HCT116 (cell line): Measurements from ENCODE around the gene PEX11A. TPM values are rescaled to one million over a fixed set of nuclear protein-coding genes. Genes with fewer than 3 reads are reported as not detected.

Experiments used
- ATAC-seq: fragments of 200-7000 bp; cut with Tn5 transposase; 2 replicates; pipeline ENCODE4 v1.9.1; 2020; ENCODE audit warnings: mild to moderate bottlenecking, moderate library complexity
- BruUV-seq: library from RNA; stranded (reverse); fragments of 400-500 nt; replicated peaks from 2 replicates; lab custom pipeline; 2021; lab: Mats Ljungman, UMichigan
- CTCF ChIA-PET: fragments of 300-600 bp; sonication (Branson Sonifier 250); formaldehyde crosslinking; loops from one replicate; lab custom pipeline; 2021; ENCODE audit warnings: antibody characterized with exemption; lab: Charles Lee
- POLR2A ChIA-PET: fragments of 300-600, 350-600 bp; sonication (Branson Sonifier 250); formaldehyde crosslinking; loops from one replicate; lab custom pipeline; 2021; ENCODE audit warnings: antibody characterized with exemption; lab: Charles Lee
- RAD21 ChIA-PET, 2 experiments: fragments of 300-600 bp; sonication (Branson Sonifier 250); formaldehyde crosslinking; loops; one replicate each; lab custom pipeline; 2023; ENCODE audit warnings: low total read pairs in 2 of 2; ENCODE audit not compliant: uncharacterized antibody in 2 of 2, unreplicated experiment in 2 of 2, low non-redundant PET in 1 of 2; lab: Charles Lee
- DNase-seq: peaks from one replicate; pipeline ENCODE4 v3.0.0-alpha.2; 2010; ENCODE audit warnings: low read depth, low spot score
- H2AFZ ChIP-seq: fragments of 200-600 bp; shearing (Covaris generic), sonication (generic); 2 replicates; pipeline ENCODE4 v1.6.1; 2017; ENCODE audit warnings: low read depth, mixed run types, mixed read lengths, antibody characterized with exemption, low read length; ENCODE audit not compliant: poor library complexity, severe bottlenecking
- H3K27ac ChIP-seq: 2 replicates; pipeline ENCODE4 v1.5.1; 2012; ENCODE audit warnings: low read depth, low read length
- H3K27me3 ChIP-seq: fragments of 200-600 bp; sonication (generic); 2 replicates; pipeline ENCODE4 v1.6.1; 2016; ENCODE audit warnings: mixed run types, low read length, mixed read lengths; ENCODE audit not compliant: insufficient read depth
- H3K36me3 ChIP-seq, 2 experiments: fragments of 200-500 bp in 1 of 2; fragments of 200-600 bp in 1 of 2; sonication (Bioruptor generic) in 1 of 2; sonication (generic) in 1 of 2; 2 replicates each; pipeline versions ENCODE4 v1.5.1 to v1.6.1; 2014 to 2016; ENCODE audit warnings: low read length in 2 of 2, inconsistent platforms in 1 of 2, mixed read lengths in 1 of 2, mixed run types in 1 of 2; ENCODE audit not compliant: insufficient read depth in 2 of 2, control insufficient read depth in 1 of 2
- H3K4me1 ChIP-seq, 2 experiments: fragments of 200-600 bp in 1 of 2; sonication (generic) in 1 of 2; 2 replicates each; pipeline versions ENCODE4 v1.5.1 to v1.6.1; 2012 to 2017; ENCODE audit warnings: low read length in 2 of 2, inconsistent platforms in 1 of 2, mild to moderate bottlenecking in 1 of 2, mixed read lengths in 1 of 2, mixed run types in 1 of 2, moderate library complexity in 1 of 2; ENCODE audit not compliant: insufficient read depth in 2 of 2, control insufficient read depth in 1 of 2
- H3K4me2 ChIP-seq: fragments of 200-600 bp; sonication (generic); 2 replicates; pipeline ENCODE4 v1.6.1; 2017; ENCODE audit warnings: mixed run types, low read length, mixed read lengths
- H3K4me3 ChIP-seq, 2 experiments: fragments of 200-600 bp in 1 of 2; sonication (generic) in 1 of 2; replicated peaks in 1 of 2; 2 replicates each; pipeline ENCODE4 v1.5.1; 2011 to 2016; ENCODE audit warnings: low read length in 2 of 2, control low read depth in 1 of 2, low read depth in 1 of 2, mild to moderate bottlenecking in 1 of 2, mixed read lengths in 1 of 2, mixed run types in 1 of 2
- H3K79me2 ChIP-seq: fragments of 200-600 bp; sonication (generic); 2 replicates; pipeline ENCODE4 v1.6.1; 2017; ENCODE audit warnings: mild to moderate bottlenecking, mixed run types, low read length, moderate library complexity, mixed read lengths; ENCODE audit not compliant: insufficient read depth
- H3K9ac ChIP-seq: fragments of 200-600 bp; sonication (generic); 2 replicates; pipeline ENCODE4 v1.6.1; 2016; ENCODE audit warnings: low read length, mixed read lengths
- H3K9me2 ChIP-seq: fragments of 200-600 bp; sonication (generic), shearing (Covaris generic); 2 replicates; pipeline ENCODE4 v1.6.1; 2017; ENCODE audit warnings: mixed run types, mild to moderate bottlenecking, moderate library complexity; ENCODE audit not compliant: insufficient read depth
- H3K9me3 ChIP-seq, 2 experiments: fragments of 200-500 bp in 1 of 2; fragments of 200-600 bp in 1 of 2; sonication (Bioruptor generic) in 1 of 2; sonication (generic) in 1 of 2; 2 replicates each; pipeline ENCODE4 v1.6.1; 2014 to 2017; ENCODE audit warnings: low read length in 2 of 2, mixed read lengths in 2 of 2, inconsistent platforms in 1 of 2, low read depth in 1 of 2, mild to moderate bottlenecking in 1 of 2, mixed run types in 1 of 2, moderate library complexity in 1 of 2; ENCODE audit not compliant: control insufficient read depth in 1 of 2, insufficient read depth in 1 of 2
- H4K20me1 ChIP-seq: fragments of 200-600 bp; sonication (generic), shearing (Covaris generic); 2 replicates; pipeline ENCODE4 v1.6.1; 2017; ENCODE audit warnings: mixed run types, mild to moderate bottlenecking, moderate library complexity; ENCODE audit not compliant: insufficient read depth
- ATF3 ChIP-seq: IDR thresholded peaks from 2 replicates; pipeline ENCODE4 v1.6.1; 2012
- EGR1 ChIP-seq: IDR thresholded peaks from 2 replicates; pipeline ENCODE4 v1.6.1; 2012; ENCODE audit warnings: low read depth
- POLR2A ChIP-seq: IDR thresholded peaks from 2 replicates; pipeline ENCODE4 v1.7.0; 2011; ENCODE audit warnings: borderline replicate concordance; ENCODE audit not compliant: insufficient read depth, insufficient read length; ENCODE audit errors: extremely low read depth
- SRF ChIP-seq: IDR thresholded peaks from 2 replicates; pipeline ENCODE4 v1.6.1; 2012; ENCODE audit warnings: low read depth
- ZFX ChIP-seq: fragments of 450-650 bp; IDR thresholded peaks from 2 replicates; pipeline ENCODE4 v1.6.1; 2017
- intact Hi-C: fragments of 100-400 bp; cut with micrococcal nuclease; formaldehyde crosslinking; loops from 2 replicates; pipeline ENCODE4 v1.10.0; 2022
- total RNA-seq: library from RNA; stranded (reverse); gene quantifications from one replicate; pipeline ENCODE4 v1.2.1, GENCODE V29; 2021; ENCODE audit not compliant: unreplicated experiment
- TF ChIP-seq, protein P1 (sequence below): IDR thresholded peaks from 2 replicates; pipeline ENCODE4 v1.6.1; 2011; ENCODE audit warnings: mild to moderate bottlenecking, low read length, moderate library complexity; ENCODE audit not compliant: insufficient replicate concordance; ENCODE audit errors: extremely low read depth
- TF ChIP-seq, protein P2 (sequence below): IDR thresholded peaks from 2 replicates; pipeline ENCODE4 v1.6.1; 2012; ENCODE audit warnings: low read depth

Gene PEX11A
- total RNA-seq, 1 experiment from 2014 or later, result 7.1 TPM

- DNase-seq, result no peak
- Histone ChIP-seq H3K9me3 (no peaks in the 10 kb centered on the region), H3K9me2 (no peaks in the 10 kb centered on the region), H2AFZ (no peak overlapping the region), H3K27ac (no peak overlapping the region), H3K36me3 (no peaks in the 10 kb centered on the region), H3K4me3 (no peak overlapping the region), H3K9ac (no peak overlapping the region), H3K4me2 (no peak overlapping the region), H3K27me3 (no peaks in the 10 kb centered on the region), H4K20me1 (no peaks in the 10 kb centered on the region), H3K4me1 (peaks cover 7 to 13% of the 10 kb centered on the region in 2 experiments), H3K79me2 (no peaks in the 10 kb centered on the region)
- BruUV-seq, result no TSS peak
- ChIA-PET CTCF (no interaction called here), POLR2A (no interaction called here), RAD21 (no interaction called here)
- TF ChIP-seq, protein P1, sequence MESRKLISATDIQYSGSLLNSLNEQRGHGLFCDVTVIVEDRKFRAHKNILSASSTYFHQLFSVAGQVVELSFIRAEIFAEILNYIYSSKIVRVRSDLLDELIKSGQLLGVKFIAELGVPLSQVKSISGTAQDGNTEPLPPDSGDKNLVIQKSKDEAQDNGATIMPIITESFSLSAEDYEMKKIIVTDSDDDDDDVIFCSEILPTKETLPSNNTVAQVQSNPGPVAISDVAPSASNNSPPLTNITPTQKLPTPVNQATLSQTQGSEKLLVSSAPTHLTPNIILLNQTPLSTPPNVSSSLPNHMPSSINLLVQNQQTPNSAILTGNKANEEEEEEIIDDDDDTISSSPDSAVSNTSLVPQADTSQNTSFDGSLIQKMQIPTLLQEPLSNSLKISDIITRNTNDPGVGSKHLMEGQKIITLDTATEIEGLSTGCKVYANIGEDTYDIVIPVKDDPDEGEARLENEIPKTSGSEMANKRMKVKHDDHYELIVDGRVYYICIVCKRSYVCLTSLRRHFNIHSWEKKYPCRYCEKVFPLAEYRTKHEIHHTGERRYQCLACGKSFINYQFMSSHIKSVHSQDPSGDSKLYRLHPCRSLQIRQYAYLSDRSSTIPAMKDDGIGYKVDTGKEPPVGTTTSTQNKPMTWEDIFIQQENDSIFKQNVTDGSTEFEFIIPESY, result no peak
- TF ChIP-seq ZFX (no peak), EGR1 (no peak), ATF3 (no peak)
- intact Hi-C loops, result no loop called here
- ATAC-seq, result no peak
Measured at GRCh38 chr15:89693696-89694095, 3.1 kb upstream of the PEX11A start.

DNA sequence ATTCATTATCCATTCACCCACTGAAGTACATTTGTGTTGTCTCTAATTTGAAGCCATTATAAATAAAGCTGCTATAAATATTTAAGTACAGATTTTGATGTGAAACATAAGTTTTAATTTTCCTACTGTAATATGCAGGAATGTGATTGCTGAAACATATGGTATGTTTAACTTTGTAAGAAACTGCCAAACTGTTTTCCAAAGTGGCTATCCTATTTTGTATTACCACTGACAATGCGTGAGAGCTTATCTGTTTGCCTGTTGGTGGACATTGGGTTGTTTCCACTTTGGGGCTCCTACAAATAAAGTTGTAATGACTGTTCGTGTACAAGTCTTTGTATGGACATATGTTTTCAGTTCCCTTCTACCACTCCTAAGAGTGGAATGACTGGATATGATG is 2.5 kb upstream of the PEX11A start:
- intact Hi-C loops, result no loop called here
- Histone ChIP-seq H3K9me2 (no peaks in the 10 kb centered on the region), H3K4me2 (no peak overlapping the region), H3K36me3 (no peaks in the 10 kb centered on the region), H3K4me1 (peaks cover 7 to 13% of the 10 kb centered on the region in 2 experiments), H3K79me2 (no peaks in the 10 kb centered on the region), H4K20me1 (no peaks in the 10 kb centered on the region), H3K27me3 (no peaks in the 10 kb centered on the region), H2AFZ (no peak overlapping the region), H3K9ac (no peak overlapping the region), H3K9me3 (no peaks in the 10 kb centered on the region), H3K4me3 (no peak overlapping the region), H3K27ac (no peak overlapping the region)
- CTCF ChIA-PET, result no interaction called here
- TF ChIP-seq ATF3, result no peak
- TF ChIP-seq SRF, result no peak
- TF ChIP-seq, protein P2, sequence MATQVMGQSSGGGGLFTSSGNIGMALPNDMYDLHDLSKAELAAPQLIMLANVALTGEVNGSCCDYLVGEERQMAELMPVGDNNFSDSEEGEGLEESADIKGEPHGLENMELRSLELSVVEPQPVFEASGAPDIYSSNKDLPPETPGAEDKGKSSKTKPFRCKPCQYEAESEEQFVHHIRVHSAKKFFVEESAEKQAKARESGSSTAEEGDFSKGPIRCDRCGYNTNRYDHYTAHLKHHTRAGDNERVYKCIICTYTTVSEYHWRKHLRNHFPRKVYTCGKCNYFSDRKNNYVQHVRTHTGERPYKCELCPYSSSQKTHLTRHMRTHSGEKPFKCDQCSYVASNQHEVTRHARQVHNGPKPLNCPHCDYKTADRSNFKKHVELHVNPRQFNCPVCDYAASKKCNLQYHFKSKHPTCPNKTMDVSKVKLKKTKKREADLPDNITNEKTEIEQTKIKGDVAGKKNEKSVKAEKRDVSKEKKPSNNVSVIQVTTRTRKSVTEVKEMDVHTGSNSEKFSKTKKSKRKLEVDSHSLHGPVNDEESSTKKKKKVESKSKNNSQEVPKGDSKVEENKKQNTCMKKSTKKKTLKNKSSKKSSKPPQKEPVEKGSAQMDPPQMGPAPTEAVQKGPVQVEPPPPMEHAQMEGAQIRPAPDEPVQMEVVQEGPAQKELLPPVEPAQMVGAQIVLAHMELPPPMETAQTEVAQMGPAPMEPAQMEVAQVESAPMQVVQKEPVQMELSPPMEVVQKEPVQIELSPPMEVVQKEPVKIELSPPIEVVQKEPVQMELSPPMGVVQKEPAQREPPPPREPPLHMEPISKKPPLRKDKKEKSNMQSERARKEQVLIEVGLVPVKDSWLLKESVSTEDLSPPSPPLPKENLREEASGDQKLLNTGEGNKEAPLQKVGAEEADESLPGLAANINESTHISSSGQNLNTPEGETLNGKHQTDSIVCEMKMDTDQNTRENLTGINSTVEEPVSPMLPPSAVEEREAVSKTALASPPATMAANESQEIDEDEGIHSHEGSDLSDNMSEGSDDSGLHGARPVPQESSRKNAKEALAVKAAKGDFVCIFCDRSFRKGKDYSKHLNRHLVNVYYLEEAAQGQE, result no peak
- no peak for TF ChIP-seq POLR2A
- ATAC-seq, result no peak
- RAD21 ChIA-PET, result no interaction called here
- POLR2A ChIA-PET, result no interaction called here
- no peak for DNase-seq
- BruUV-seq, result no TSS peak
